Esophagus squamous epithelium (tissue), 4 donors: ENCODE measurements around the gene COG5.

Experiments
- CTCF ChIP-seq, 6 experiments: fragments of 450-650 bp in 4 of 6; fragments of 200-600 bp in 2 of 6; sonication (generic) in 2 of 6; IDR thresholded peaks; one replicate each; pipeline ENCODE4 v1.5.1; 2016 to 2019; ENCODE audit warnings: antibody characterized with exemption in 6 of 6, mild to moderate bottlenecking in 4 of 6, moderate library complexity in 4 of 6
- POLR2A ChIP-seq, 4 donors: fragments of 450-650 bp; IDR thresholded peaks; one replicate each; pipeline ENCODE4 v1.6.1; 2017; ENCODE audit warnings: antibody characterized with exemption in 4 of 4, mild to moderate bottlenecking in 4 of 4, moderate library complexity in 3 of 4

DNA sequence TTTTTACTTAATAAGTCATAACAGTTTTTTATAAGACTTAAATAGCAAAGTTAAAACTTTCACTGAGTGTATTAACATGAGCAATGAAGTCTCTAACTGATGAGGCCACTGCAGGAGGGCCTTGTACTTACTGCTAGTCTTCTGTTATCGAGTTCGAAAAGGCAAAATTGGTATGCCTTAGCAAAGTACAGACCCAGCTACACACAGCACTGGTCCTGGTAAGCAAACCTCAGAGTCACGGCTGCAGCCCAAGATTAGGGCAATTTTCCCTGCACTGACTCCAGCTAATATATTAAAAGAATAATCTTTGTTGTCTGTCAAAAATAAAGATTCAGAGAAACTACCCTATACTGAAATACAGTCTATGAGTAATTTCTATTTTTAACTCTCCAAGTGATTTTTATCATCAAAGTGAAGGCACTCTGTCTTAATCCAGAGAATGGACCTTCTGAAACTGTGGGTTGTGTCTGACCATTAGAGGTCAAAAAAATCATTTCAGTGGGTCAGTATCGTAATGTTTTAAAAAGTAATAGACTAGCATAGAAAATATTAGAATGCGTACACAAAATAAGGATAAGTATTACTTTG, 309.2 kb downstream of the COG5 start:
- TF ChIP-seq POLR2A (IDR thresholded peaks at IDR 0.05) = no peak
- TF ChIP-seq CTCF (IDR thresholded peaks at IDR 0.05) = no peak
